GM19099 (cell line): Measurements from ENCODE around the gene PARVB.
A peak's percentile ranks its signal among the peaks of the same experiment; 100 is the strongest.

Experiments used
- POLR2A ChIP-seq: IDR thresholded peaks from 3 replicates; pipeline ENCODE4 v1.6.1; 2011; ENCODE audit warnings: low read depth; ENCODE audit not compliant: insufficient read length; ENCODE audit errors: extremely low read depth

PARVB gene

GRCh38 chr22:44168206-44168605 is 144.1 kb downstream of the PARVB start:
- TF ChIP-seq POLR2A, result no peak

DNA sequence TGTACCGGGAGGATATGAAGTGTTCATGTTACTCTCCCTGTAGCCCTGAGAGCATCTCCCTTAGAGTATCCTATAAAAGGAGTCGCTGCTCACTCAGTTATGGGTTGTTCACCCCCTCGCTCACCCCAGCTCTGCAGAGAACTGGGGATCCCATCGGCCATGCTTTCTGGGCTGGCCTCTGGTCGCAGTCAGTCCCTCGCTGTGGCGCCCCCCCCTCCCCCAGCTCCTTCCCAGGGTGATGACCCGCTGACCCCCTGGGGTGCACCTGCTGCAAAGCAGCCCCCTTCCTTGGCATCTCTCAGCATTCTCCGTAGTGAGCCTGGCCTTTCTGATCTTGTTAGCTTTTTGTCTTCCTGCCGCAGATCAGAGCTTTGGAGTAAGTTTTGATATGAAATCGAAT is 146.4 kb downstream of the PARVB start:
- TF ChIP-seq POLR2A, result no peak

- no peak for TF ChIP-seq POLR2A
Measured at GRCh38 chr22:44171561-44171960, 147.5 kb downstream of the PARVB start.

- no peak for TF ChIP-seq POLR2A
Measured at GRCh38 chr22:44172370-44173108, 148.4 kb downstream of the PARVB start.

- TF ChIP-seq POLR2A, result no peak
Measured at GRCh38 chr22:44173154-44173553, 149.1 kb downstream of the PARVB start.

- no peak for TF ChIP-seq POLR2A
Measured at GRCh38 chr22:44175676-44176075, 151.6 kb downstream of the PARVB start.

- TF ChIP-seq POLR2A, result no peak
Measured at GRCh38 chr22:44179196-44179988, 155.3 kb downstream of the PARVB start.

- no peak for TF ChIP-seq POLR2A
Measured at GRCh38 chr22:44179989-44180705, 156.0 kb downstream of the PARVB start.

DNA sequence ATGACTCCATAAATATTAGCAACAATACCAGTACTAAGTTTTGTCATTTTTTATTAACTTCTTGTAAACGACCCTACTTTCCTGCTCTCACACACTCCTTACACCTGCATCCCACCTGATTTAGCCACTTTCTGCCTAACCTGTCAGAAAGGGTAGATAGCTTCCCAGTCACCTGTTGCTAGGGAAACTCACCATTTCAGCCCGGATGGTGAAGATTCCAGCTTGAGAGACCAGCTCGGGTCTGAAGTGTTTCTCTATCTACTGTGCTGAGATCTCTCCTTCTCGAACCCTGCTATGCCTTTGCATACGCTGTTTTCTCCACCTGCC is 156.6 kb downstream of the PARVB start, which contains the start of gene PARVG:
TSS of gene PARVG (plus strand) at position 220 of the 327 bp plus-strand sequence. CDS start 2,405 bp downstream, outside the sequence.
- peak; percentile 26 for TF ChIP-seq POLR2A

DNA sequence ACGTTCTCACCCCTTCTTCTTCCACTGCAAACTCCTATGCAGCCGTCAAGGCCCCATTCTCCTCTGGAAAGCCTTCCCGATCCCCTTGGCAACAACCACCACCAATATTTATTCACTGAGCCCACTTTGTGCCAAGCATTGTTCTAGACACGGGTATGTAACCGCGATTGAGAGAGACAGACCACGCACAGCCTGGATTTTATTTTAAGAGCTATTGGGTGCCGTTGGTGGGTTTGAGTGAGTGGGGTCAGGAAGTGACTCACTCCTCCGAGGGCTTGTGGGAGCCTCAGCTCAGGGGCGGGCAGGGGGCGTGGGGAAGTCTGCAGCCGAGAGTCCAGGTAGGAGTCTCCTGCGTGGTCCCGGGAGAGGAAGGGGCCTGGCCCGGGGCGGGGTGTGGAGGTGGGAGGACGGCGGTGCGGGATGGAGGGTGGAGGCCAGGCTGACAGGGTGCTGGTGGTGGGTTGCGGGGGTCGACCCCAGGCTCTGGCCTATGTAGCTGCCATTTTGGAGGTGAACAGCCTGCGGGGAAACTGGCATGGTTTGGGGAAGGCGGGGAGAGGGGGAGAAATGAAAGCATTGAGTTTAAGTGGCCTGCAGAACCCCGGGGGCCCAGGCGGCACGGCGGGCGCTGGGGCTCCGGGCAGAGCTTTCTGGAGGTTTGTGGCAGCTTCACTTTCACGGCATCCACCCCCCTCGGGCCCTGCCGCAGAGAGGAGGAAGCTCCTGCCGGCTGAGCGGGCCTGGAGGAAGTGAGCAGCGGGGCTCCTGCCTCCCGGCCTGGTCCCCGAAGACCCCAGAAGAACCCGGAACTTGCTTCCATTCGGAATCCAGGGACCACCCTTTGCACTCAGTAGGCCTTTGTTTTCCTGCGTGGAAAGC is 157.2 kb downstream of the PARVB start:
- TF ChIP-seq POLR2A, result peak; percentile 55

- TF ChIP-seq POLR2A, result no peak
Measured at GRCh38 chr22:44181912-44182587, 157.9 kb downstream of the PARVB start.

DNA sequence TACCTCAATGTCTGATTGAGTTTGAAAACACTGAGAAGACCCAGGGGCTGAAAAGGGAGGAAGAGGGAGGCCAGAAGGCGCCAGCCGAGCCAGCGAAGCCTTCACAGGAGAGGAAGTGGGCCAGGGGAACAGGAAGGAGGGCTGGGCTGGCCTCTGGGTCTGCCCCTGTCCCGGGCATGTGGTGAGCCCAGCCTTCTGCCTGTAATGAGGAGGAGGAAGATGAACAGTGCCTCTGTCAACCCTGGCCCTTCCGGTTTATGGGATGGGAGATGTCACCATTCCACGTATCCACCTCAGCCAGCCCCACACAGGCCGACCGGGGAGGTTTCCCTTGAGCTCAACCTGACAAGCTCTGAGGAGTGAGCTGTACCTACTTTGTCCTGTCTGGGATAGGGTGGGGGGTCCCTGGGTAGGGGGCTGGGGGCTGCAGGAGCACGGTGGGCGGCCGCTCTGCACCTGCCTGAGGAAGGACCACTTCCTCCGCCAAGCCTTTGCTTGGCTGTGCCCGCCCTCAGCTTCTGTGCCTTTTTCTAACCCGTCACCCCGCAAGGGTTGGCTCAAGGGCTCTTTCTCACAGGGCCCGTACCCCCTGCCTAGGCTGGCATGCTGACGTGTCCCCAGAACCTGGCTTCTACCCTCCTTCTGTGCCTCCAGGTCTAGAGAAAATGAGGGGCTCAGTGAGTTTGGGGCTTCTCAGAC is 158.6 kb downstream of the PARVB start:
- peak; percentile 57 for TF ChIP-seq POLR2A

DNA sequence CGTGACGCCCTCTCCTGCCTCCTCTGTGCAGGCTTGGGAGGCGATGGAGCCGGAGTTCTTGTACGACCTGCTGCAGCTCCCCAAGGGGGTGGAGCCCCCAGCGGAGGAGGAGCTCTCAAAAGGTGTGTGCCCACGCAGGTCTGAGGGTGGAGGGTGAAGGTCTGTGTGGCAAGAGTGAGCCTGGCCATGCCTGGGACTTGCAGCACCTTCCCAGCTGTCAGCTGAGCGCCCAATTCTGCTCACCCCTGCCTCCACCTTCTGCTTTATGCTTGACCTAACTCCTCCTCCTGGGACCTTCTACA is 159.1 kb downstream of the PARVB start:
- TF ChIP-seq POLR2A, result no peak

- TF ChIP-seq POLR2A, result no peak
Measured at GRCh38 chr22:44184006-44184405, 159.9 kb downstream of the PARVB start.
